Measurements from ENCODE around the gene SLC41A3. TPM values are rescaled to one million over a fixed set of nuclear protein-coding genes. Genes with fewer than 3 reads are reported as not detected.

SLC41A3 gene
- total RNA-seq = 104 and 182 TPM in 2 replicates

GRCh38 chr3:126083913-126084767, at the start of gene SLC41A3:
TSS of gene SLC41A3 (minus strand) at chr3:126084124. CDS start at chr3:126068219, 15,905 bp downstream.

DNA sequence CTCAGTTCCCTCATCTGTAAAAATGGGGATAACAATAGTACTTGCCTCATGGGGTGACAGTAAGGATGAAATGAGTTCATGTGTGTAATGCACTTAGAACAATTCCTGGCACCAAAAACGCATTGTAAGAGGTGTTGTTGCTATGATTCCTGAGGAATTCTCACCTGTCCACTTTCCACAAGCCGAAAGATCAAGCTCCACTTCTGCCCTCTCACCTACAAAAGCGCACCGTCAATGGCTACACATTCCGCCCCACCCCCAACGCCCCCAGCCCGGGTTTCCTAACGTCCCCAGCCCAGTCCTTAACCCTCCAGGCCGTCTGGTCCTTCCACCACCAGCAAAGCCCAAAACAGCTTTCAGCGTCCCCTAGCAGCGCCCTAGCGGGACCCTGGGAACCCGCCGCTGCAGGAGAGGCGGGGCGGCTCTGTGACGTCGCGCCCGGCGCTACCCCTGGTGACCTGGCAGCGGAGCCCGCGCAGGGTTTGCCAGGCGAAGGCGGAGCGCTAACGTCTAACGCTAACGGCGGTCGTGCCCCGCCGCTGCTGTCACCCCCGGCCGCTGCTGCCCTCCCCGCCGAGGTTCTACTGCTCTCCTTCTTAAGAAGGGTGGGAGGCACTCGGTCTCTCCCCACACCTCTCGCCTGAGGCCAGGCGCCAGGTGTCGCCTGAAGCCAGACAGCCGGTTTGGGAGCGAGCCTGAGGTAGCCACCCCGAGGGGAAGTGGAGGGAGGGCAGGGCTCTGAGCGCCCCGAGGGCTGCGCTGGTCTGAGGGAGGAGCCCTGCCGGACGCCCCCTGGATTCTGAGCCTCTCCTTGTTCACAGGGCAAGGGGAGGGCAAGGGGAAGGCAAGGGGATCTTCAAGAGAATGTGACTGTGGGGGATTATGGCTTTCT, 115.0 kb downstream of the SLC41A3 start, which contains the start of gene ROPN1B:
TSS of gene ROPN1B (plus strand) at position 478 of the 892 bp plus-strand sequence. CDS start 2,877 bp downstream, outside the sequence.

Other genes with a start within 250 kb of the SLC41A3 start
- gene ROPN1B, start 114.9 kb downstream of the SLC41A3 start, total RNA-seq = not detected in 2 replicates
- gene ALDH1L1, start 96.5 kb upstream of the SLC41A3 start, total RNA-seq = 0.09 TPM in 1 of 2 replicates, not detected in the other